Endothelial cell of umbilical vein (primary cell): Measurements from ENCODE around the gene ADTRP.

Experiments used
- EZH2 ChIP-seq: IDR thresholded peaks from 2 replicates; pipeline ENCODE4 v1.6.1; 2012; ENCODE audit warnings: borderline replicate concordance, low read depth, mild to moderate bottlenecking, moderate library complexity, low read length, inconsistent platforms; ENCODE audit not compliant: severe bottlenecking
- POLR2A ChIP-seq: IDR thresholded peaks from 2 replicates; pipeline ENCODE4 v1.6.1; 2012; ENCODE audit warnings: low read depth, mild to moderate bottlenecking, control low read depth, low read length
- POLR2AphosphoS5 ChIP-seq: IDR thresholded peaks from 2 replicates; pipeline ENCODE4 v1.6.1; 2012; ENCODE audit warnings: low read depth, mild to moderate bottlenecking, control low read depth, low read length, moderate library complexity; ENCODE audit not compliant: insufficient read depth
- TF ChIP-seq, protein P1 (sequence below), 2 donors: IDR thresholded peaks; 1 replicate in 1 of 2; 2 replicates in 1 of 2; pipeline ENCODE4 v1.5.1; 2011; ENCODE audit warnings: low read length in 2 of 2, mild to moderate bottlenecking in 2 of 2, moderate library complexity in 2 of 2, control low read depth in 1 of 2, inconsistent platforms in 1 of 2, low read depth in 1 of 2; ENCODE audit not compliant: insufficient read depth in 1 of 2; ENCODE audit errors: extremely low read depth in 1 of 2
- TF ChIP-seq, protein P2 (sequence below): IDR thresholded peaks from 2 replicates; pipeline ENCODE4 v1.6.1; 2011; ENCODE audit not compliant: insufficient read depth, insufficient read length

DNA sequence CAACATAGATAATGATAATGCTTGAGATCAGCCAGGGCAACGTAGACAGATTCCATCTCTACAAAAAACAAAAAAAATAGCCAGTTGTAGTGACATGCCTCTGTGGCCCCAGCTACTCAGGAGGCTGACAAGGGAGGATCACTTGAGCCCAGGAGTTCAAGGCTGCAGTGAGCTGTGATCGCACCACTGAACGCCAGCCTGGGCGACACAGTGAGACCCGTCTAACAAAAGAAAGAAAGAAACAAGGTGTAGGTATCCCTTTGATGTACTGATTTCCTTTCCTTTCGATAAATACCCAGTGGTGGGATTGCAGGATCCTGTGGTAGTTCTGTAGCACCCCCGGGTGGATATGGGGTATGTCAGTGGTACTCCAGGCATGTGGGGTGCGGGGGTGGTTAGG lies 48.2 kb upstream of the ADTRP start:
- TF ChIP-seq, protein P1, sequence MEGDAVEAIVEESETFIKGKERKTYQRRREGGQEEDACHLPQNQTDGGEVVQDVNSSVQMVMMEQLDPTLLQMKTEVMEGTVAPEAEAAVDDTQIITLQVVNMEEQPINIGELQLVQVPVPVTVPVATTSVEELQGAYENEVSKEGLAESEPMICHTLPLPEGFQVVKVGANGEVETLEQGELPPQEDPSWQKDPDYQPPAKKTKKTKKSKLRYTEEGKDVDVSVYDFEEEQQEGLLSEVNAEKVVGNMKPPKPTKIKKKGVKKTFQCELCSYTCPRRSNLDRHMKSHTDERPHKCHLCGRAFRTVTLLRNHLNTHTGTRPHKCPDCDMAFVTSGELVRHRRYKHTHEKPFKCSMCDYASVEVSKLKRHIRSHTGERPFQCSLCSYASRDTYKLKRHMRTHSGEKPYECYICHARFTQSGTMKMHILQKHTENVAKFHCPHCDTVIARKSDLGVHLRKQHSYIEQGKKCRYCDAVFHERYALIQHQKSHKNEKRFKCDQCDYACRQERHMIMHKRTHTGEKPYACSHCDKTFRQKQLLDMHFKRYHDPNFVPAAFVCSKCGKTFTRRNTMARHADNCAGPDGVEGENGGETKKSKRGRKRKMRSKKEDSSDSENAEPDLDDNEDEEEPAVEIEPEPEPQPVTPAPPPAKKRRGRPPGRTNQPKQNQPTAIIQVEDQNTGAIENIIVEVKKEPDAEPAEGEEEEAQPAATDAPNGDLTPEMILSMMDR (IDR thresholded peaks at IDR 0.05; ENCODE audit: extremely low read depth in 1 of 2, insufficient read depth in 1 of 2, low read depth in 1 of 2, low read length in 2 of 2), result no peak
- no peak for TF ChIP-seq POLR2A
- TF ChIP-seq POLR2AphosphoS5, result no peak
- TF ChIP-seq EZH2, result no peak
- TF ChIP-seq, protein P2, sequence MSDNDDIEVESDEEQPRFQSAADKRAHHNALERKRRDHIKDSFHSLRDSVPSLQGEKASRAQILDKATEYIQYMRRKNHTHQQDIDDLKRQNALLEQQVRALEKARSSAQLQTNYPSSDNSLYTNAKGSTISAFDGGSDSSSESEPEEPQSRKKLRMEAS, result no peak
